Liver (tissue), 9 donors: ENCODE data around the gene UBQLNL. TPM values are rescaled to one million over a fixed set of nuclear protein-coding genes. Genes with fewer than 3 reads are reported as not detected.

ENCODE experiments used
- DNase-seq: peaks from one replicate; pipeline ENCODE4 v3.0.0-alpha.2; 2017; ENCODE audit warnings: low spot score
- H3K27ac ChIP-seq, 2 donors: one replicate each; pipeline ENCODE4 v1.7.0; 2013; ENCODE audit warnings: inconsistent platforms in 2 of 2, low read length in 2 of 2, control low read depth in 1 of 2, low read depth in 1 of 2, mild to moderate bottlenecking in 1 of 2
- H3K27me3 ChIP-seq, 4 donors: one replicate each; pipeline versions ENCODE4 v1.6.1 to v1.7.0; 2013; ENCODE audit warnings: low read length in 3 of 4, inconsistent platforms in 1 of 4, mild to moderate bottlenecking in 1 of 4, moderate library complexity in 1 of 4; ENCODE audit not compliant: control insufficient read depth in 4 of 4, insufficient read depth in 4 of 4
- H3K36me3 ChIP-seq, 4 donors: one replicate each; pipeline versions ENCODE4 v1.6.1 to v1.7.0; 2013; ENCODE audit warnings: low read length in 3 of 4, mild to moderate bottlenecking in 3 of 4, low read depth in 1 of 4, moderate library complexity in 1 of 4; ENCODE audit not compliant: control insufficient read depth in 4 of 4, insufficient read depth in 3 of 4
- H3K4me1 ChIP-seq, 4 donors: one replicate each; pipeline versions ENCODE4 v1.6.1 to v1.7.0; 2013; ENCODE audit warnings: low read length in 3 of 4, mild to moderate bottlenecking in 3 of 4, moderate library complexity in 1 of 4; ENCODE audit not compliant: control insufficient read depth in 4 of 4, insufficient read depth in 4 of 4
- H3K4me3 ChIP-seq, 3 donors: one replicate each; pipeline versions ENCODE4 v1.6.1 to v1.7.0; 2013; ENCODE audit warnings: low read length in 3 of 3, control low read depth in 1 of 3, low read depth in 1 of 3, mild to moderate bottlenecking in 1 of 3
- H3K9ac ChIP-seq, 2 donors: one replicate each; pipeline ENCODE4 v1.7.0; 2013; ENCODE audit warnings: low read length in 2 of 2, mild to moderate bottlenecking in 2 of 2, moderate library complexity in 2 of 2, control low read depth in 1 of 2, low read depth in 1 of 2
- H3K9me3 ChIP-seq, 4 donors: one replicate each; pipeline versions ENCODE4 v1.6.1 to v1.7.0; 2013; ENCODE audit warnings: low read length in 3 of 4; ENCODE audit not compliant: control insufficient read depth in 4 of 4
- EGR1 ChIP-seq, 2 donors: IDR thresholded peaks; 2 replicates each; pipeline ENCODE4 v1.6.1; 2016 to 2018; ENCODE audit warnings: antibody characterized with exemption in 2 of 2, low read depth in 2 of 2
- FOXA1 ChIP-seq: IDR thresholded peaks from 2 replicates; pipeline ENCODE4 v1.6.1; 2016; ENCODE audit warnings: antibody characterized with exemption
- FOXA2 ChIP-seq: IDR thresholded peaks from 2 replicates; pipeline ENCODE4 v1.6.1; 2016; ENCODE audit warnings: antibody characterized with exemption
- GABPA ChIP-seq, 2 donors: IDR thresholded peaks in 1 of 2; conservative IDR thresholded peaks in 1 of 2; 2 replicates each; pipeline ENCODE4 v1.6.1; 2016; ENCODE audit warnings: antibody characterized with exemption in 2 of 2, mild to moderate bottlenecking in 1 of 2, moderate library complexity in 1 of 2
- HNF4A ChIP-seq, 2 donors: conservative IDR thresholded peaks; 2 replicates each; pipeline ENCODE4 v1.6.1; 2016; ENCODE audit warnings: antibody characterized with exemption in 2 of 2, mild to moderate bottlenecking in 2 of 2
- HNF4G ChIP-seq: IDR thresholded peaks from 2 replicates; pipeline ENCODE4 v1.6.1; 2016; ENCODE audit warnings: antibody characterized with exemption
- JUND ChIP-seq, 2 donors: IDR thresholded peaks; 2 replicates each; pipeline ENCODE4 v1.6.1; 2016; ENCODE audit warnings: antibody characterized with exemption in 2 of 2
- MAX ChIP-seq: IDR thresholded peaks from 2 replicates; pipeline ENCODE4 v1.6.1; 2016; ENCODE audit warnings: antibody characterized with exemption
- RAD21 ChIP-seq, 2 donors: IDR thresholded peaks; 2 replicates each; pipeline ENCODE4 v1.6.1; 2016; ENCODE audit warnings: antibody characterized with exemption in 2 of 2, mild to moderate bottlenecking in 2 of 2
- REST ChIP-seq: IDR thresholded peaks from 2 replicates; pipeline ENCODE4 v1.6.1; 2016; ENCODE audit warnings: antibody characterized with exemption, mild to moderate bottlenecking
- RXRA ChIP-seq, 2 donors: IDR thresholded peaks; 2 replicates each; pipeline ENCODE4 v1.6.1; 2017 to 2018; ENCODE audit warnings: antibody characterized with exemption in 2 of 2, mild to moderate bottlenecking in 1 of 2
- YY1 ChIP-seq: IDR thresholded peaks from 2 replicates; pipeline ENCODE4 v1.6.1; 2016; ENCODE audit warnings: antibody characterized with exemption, mild to moderate bottlenecking
- ZBTB33 ChIP-seq: IDR thresholded peaks from 2 replicates; pipeline ENCODE4 v1.6.1; 2016; ENCODE audit warnings: antibody characterized with exemption
- WGBS: extraction: QIAGEN DNeasy Blood & Tissue Kit; methylation state at CpG from one replicate; pipeline ENCODE4 v1.1.7; 2013; 5-methylcytosine and 5-hydroxymethylcytosine counted together
- polyA plus RNA-seq, 2 donors: library from polyadenylated mRNA; stranded (reverse) in 1 of 2; unstranded in 1 of 2; fragments of 200-250 nt in 1 of 2; fragments of >200 nt in 1 of 2; fragmentation: Nextera tagmentation in 1 of 2; extraction: Ambion mirVana in 1 of 2; gene quantifications; one replicate each; pipeline versions ENCODE4 v1.2.1 to v1.2.3, GENCODE V29; 2013 to 2015
- total RNA-seq, 2 donors: library from RNA; depleted of rRNA; stranded (reverse); fragments of >200 nt; gene quantifications; one replicate each; pipeline ENCODE4 v1.2.3, GENCODE V29; 2014
- TF ChIP-seq, protein P1 (sequence below): fragments of 150-350 bp; IDR thresholded peaks from 2 replicates; pipeline ENCODE4 v1.5.1; 2017; ENCODE audit warnings: improper control_type of control experiment, low read depth, low read length; ENCODE audit not compliant: missing input control
- donor health status: healthy.
- donor health status: healthy.
- donor health status: healthy.
- donor health status: healthy.
- donor health status: healthy.

UBQLNL gene
- total and polyA plus RNA-seq, 4 donors: 0.03 to 0.25 (median 0.07) TPM

DNA sequence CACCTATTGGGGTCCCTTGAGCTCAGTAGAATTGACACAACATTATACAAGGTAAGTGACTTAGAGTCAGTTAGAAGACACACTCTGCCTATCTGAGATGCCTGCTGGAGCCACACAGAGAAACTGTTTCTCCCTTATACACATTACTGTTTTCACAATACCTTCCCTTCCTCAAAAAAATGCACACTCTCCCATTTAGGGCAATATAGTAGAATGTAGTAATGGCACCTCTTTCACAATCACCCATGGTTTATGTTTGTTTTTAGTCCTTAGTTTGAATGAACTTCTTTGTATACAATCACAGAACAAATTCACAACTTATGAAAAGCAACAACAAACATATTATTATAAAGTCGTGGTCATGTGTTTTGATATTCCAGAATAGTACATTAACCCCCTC is 17.5 kb upstream of the UBQLNL start (continued):
- no peak for TF ChIP-seq ZBTB33
- TF ChIP-seq RXRA (IDR thresholded peaks at IDR 0.05): no peak

- no peak for TF ChIP-seq HNF4A (conservative IDR thresholded peaks at IDR 0.05)
- TF ChIP-seq MAX: no peak
- no peak for TF ChIP-seq JUND (IDR thresholded peaks at IDR 0.05)
- TF ChIP-seq RXRA (IDR thresholded peaks at IDR 0.05): no peak
- TF ChIP-seq, protein P1, sequence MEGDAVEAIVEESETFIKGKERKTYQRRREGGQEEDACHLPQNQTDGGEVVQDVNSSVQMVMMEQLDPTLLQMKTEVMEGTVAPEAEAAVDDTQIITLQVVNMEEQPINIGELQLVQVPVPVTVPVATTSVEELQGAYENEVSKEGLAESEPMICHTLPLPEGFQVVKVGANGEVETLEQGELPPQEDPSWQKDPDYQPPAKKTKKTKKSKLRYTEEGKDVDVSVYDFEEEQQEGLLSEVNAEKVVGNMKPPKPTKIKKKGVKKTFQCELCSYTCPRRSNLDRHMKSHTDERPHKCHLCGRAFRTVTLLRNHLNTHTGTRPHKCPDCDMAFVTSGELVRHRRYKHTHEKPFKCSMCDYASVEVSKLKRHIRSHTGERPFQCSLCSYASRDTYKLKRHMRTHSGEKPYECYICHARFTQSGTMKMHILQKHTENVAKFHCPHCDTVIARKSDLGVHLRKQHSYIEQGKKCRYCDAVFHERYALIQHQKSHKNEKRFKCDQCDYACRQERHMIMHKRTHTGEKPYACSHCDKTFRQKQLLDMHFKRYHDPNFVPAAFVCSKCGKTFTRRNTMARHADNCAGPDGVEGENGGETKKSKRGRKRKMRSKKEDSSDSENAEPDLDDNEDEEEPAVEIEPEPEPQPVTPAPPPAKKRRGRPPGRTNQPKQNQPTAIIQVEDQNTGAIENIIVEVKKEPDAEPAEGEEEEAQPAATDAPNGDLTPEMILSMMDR: no peak
- no peak for TF ChIP-seq ZBTB33
- no peak for TF ChIP-seq REST
- TF ChIP-seq FOXA1: no peak
- TF ChIP-seq HNF4G: no peak
- TF ChIP-seq GABPA (IDR thresholded peaks at IDR 0.05 in 1 of 2, conservative IDR thresholded peaks at IDR 0.05 in 1 of 2): no peak
- no peak for TF ChIP-seq YY1
- TF ChIP-seq EGR1 (IDR thresholded peaks at IDR 0.05; ENCODE audit: low read depth in 2 of 2): no peak
- TF ChIP-seq RAD21 (IDR thresholded peaks at IDR 0.05): no peak
- TF ChIP-seq FOXA2: no peak
- no peak for DNase-seq
- H3K27ac ChIP-seq: no peak overlapping the region
- WGBS: 78% methylated on average over 2 of the region's 2 CpGs
- H3K27me3 ChIP-seq: no peaks in the 10 kb centered on the region
- H3K4me1 ChIP-seq: no peaks in the 10 kb centered on the region
- no peak overlapping the region for H3K4me3 ChIP-seq
- H3K9me3 ChIP-seq: no peaks in the 10 kb centered on the region
- H3K9ac ChIP-seq: no peak overlapping the region
- no peaks in the 10 kb centered on the region for H3K36me3 ChIP-seq
These were observed 14.7 kb upstream of the UBQLNL start for GRCh38 chr11:5531053-5531831.
